Gastrocnemius medialis (tissue), 4 donors: Measurements from ENCODE around the gene AGAP5.

ENCODE experiments used
- POLR2A ChIP-seq, 2 donors: fragments of 450-650 bp; IDR thresholded peaks; one replicate each; pipeline ENCODE4 v1.6.1; 2017; ENCODE audit warnings: antibody characterized with exemption in 2 of 2, mild to moderate bottlenecking in 2 of 2, moderate library complexity in 2 of 2
- TF ChIP-seq, protein P1 (sequence below), 5 experiments: fragments of 450-650 bp in 3 of 5; fragments of 200-600 bp in 2 of 5; sonication (generic) in 2 of 5; IDR thresholded peaks in 4 of 5; conservative IDR thresholded peaks in 1 of 5; 1 replicate in 4 of 5; 2 replicates in 1 of 5; pipeline ENCODE4 v1.5.1; 2016 to 2019; ENCODE audit warnings: antibody characterized with exemption in 5 of 5, mild to moderate bottlenecking in 3 of 5, moderate library complexity in 3 of 5

DNA sequence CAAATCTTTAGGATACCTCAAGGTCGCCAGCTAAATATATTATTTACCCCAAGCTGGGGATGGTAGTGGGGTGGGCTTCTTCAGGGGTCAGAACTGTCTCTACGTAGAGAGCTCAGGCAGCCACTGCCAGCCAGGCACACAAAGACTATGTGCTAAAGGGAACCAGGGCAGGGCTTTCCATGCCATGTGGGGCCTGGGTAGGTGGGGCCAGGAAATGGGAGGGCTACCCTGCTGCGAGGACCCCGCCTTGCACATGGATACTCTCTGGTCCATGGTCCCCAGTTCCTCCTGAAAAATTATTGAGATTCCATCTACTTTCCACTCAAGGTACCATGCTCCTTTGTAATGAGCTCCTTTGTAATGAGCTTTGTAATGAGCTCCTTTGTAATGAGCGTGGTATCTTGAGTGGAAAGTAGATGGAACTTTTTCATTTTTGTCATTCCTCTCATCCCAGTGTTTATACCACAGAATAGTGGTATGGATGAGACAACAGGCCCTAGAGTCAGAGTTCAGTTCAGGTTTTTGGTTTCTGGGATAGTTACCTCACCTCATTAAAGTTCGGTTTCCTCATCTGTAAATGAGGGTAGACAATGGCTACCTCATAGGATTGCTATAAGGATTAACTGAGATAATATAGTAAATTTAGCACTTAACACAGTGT is 47.9 kb downstream of the AGAP5 start:
- TF ChIP-seq, protein P1, sequence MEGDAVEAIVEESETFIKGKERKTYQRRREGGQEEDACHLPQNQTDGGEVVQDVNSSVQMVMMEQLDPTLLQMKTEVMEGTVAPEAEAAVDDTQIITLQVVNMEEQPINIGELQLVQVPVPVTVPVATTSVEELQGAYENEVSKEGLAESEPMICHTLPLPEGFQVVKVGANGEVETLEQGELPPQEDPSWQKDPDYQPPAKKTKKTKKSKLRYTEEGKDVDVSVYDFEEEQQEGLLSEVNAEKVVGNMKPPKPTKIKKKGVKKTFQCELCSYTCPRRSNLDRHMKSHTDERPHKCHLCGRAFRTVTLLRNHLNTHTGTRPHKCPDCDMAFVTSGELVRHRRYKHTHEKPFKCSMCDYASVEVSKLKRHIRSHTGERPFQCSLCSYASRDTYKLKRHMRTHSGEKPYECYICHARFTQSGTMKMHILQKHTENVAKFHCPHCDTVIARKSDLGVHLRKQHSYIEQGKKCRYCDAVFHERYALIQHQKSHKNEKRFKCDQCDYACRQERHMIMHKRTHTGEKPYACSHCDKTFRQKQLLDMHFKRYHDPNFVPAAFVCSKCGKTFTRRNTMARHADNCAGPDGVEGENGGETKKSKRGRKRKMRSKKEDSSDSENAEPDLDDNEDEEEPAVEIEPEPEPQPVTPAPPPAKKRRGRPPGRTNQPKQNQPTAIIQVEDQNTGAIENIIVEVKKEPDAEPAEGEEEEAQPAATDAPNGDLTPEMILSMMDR (IDR thresholded peaks at IDR 0.05 in 4 of 5, conservative IDR thresholded peaks at IDR 0.05 in 1 of 5), result no peak
- TF ChIP-seq POLR2A (IDR thresholded peaks at IDR 0.05), result no peak
